GM19035 (cell line): ENCODE data around the gene CYP3A4.
"Not testable (repeated sequence)": the region's sequence is repeated elsewhere in the genome, so short reads cannot be mapped to it uniquely, and the experiment has no call there.

ENCODE experiments used
- ATAC-seq: cut with Tn5 transposase; IDR thresholded peaks from one replicate; pipeline ENCODE4 v1.9.1; 2021; ENCODE audit not compliant: unreplicated experiment

Gene CYP3A4

GRCh38 chr7:99793443-99793842 lies 9.5 kb upstream of the CYP3A4 start:
- no peak for ATAC-seq

- ATAC-seq = no peak
Measured at GRCh38 chr7:99792967-99793366, 9.0 kb upstream of the CYP3A4 start.

- ATAC-seq = no peak
Measured at GRCh38 chr7:99791667-99792369, 7.8 kb upstream of the CYP3A4 start.

GRCh38 chr7:99791021-99791420 lies 7.0 kb upstream of the CYP3A4 start:
- no peak for ATAC-seq

GRCh38 chr7:99790407-99790806 lies 6.4 kb upstream of the CYP3A4 start:
- ATAC-seq = no peak

- no peak for ATAC-seq
Measured at GRCh38 chr7:99789441-99790070, 5.6 kb upstream of the CYP3A4 start.

GRCh38 chr7:99788554-99788953 lies 4.6 kb upstream of the CYP3A4 start:
- no peak for ATAC-seq

- ATAC-seq = no peak
Measured at GRCh38 chr7:99786726-99787335, 2.8 kb upstream of the CYP3A4 start.

- not testable (repeated sequence) for ATAC-seq
Measured at GRCh38 chr7:99785654-99786053, 1.7 kb upstream of the CYP3A4 start.

GRCh38 chr7:99782012-99782953 lies 1.7 kb downstream of the CYP3A4 start:
- no peak for ATAC-seq

GRCh38 chr7:99780588-99780987 lies 3.4 kb downstream of the CYP3A4 start:
- no peak for ATAC-seq

GRCh38 chr7:99779949-99780348 lies 4.0 kb downstream of the CYP3A4 start:
- no peak for ATAC-seq

GRCh38 chr7:99778880-99779279 lies 5.1 kb downstream of the CYP3A4 start:
- no peak for ATAC-seq

GRCh38 chr7:99773395-99773794 lies 10.6 kb downstream of the CYP3A4 start:
- not testable (repeated sequence) for ATAC-seq

- no peak for ATAC-seq
Measured at GRCh38 chr7:99772565-99772964, 11.4 kb downstream of the CYP3A4 start.

- not testable (repeated sequence) for ATAC-seq
Measured at GRCh38 chr7:99769494-99769893, 14.5 kb downstream of the CYP3A4 start.

GRCh38 chr7:99768471-99768870 lies 15.5 kb downstream of the CYP3A4 start:
- ATAC-seq = no peak

- peak; percentile 60 for ATAC-seq
Measured at GRCh38 chr7:99767662-99768061, 16.3 kb downstream of the CYP3A4 start.

- no peak for ATAC-seq
Measured at GRCh38 chr7:99766484-99767099, 17.4 kb downstream of the CYP3A4 start.

- ATAC-seq = no peak
Measured at GRCh38 chr7:99764478-99764877, 19.5 kb downstream of the CYP3A4 start.
